GM19438 (cell line): Measurements from ENCODE around the gene COPRS.
"Not testable (repeated sequence)": the region's sequence is repeated elsewhere in the genome, so short reads cannot be mapped to it uniquely, and the experiment has no call there.

Experiments
- ATAC-seq: cut with Tn5 transposase; IDR thresholded peaks from one replicate; pipeline ENCODE4 v1.9.1; 2021; ENCODE audit warnings: low read depth; ENCODE audit not compliant: unreplicated experiment

COPRS gene

DNA sequence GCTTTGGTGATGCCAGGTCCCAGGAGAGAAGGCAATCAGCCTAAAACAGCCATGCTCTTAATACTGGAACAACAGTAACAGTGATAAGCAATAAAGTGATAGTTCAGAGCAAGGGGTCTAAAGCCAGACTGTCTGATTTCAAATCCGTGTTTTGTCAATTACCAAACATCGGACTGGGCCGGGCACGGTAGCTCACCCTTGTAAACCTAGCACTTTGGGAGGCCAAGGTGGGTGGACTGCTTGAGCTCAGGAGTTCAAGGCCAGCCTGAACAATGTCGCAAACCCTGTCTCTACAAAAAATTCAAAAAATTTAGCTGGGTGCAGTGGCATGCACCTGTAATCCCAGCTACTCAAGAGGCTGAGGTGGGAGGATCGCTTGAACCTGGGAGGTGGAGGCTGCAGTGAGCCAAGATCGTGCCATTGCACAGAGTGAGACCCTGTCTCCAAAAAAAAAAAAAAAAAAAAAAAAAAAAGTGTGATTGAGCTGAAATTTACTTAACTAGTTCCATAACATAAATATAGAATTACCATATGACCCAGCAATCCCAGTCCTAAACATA is 5.1 kb downstream of the COPRS start:
- ATAC-seq = no peak

DNA sequence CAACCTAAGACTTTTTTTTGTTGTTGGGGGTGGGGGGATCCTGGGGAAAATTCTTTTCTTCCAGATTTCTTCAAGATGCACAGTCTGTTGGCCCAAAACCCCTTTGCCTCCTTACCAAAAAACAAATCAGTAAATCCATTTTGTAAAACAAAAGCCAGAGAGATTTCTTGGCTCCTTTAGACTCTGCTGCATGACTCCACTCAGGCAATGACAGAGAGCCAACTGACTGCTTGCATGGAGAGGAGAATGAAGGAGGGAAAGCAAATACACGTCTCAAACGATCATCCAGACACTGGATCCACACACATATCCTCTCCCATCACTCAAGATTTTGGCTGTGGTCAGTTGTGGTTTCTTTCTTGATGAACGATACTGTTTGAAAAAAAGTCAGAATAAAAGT is 13.8 kb downstream of the COPRS start:
- ATAC-seq = no peak

- no peak for ATAC-seq
Observed at GRCh38 chr17:31843070-31843745, 15.8 kb downstream of the COPRS start.

DNA sequence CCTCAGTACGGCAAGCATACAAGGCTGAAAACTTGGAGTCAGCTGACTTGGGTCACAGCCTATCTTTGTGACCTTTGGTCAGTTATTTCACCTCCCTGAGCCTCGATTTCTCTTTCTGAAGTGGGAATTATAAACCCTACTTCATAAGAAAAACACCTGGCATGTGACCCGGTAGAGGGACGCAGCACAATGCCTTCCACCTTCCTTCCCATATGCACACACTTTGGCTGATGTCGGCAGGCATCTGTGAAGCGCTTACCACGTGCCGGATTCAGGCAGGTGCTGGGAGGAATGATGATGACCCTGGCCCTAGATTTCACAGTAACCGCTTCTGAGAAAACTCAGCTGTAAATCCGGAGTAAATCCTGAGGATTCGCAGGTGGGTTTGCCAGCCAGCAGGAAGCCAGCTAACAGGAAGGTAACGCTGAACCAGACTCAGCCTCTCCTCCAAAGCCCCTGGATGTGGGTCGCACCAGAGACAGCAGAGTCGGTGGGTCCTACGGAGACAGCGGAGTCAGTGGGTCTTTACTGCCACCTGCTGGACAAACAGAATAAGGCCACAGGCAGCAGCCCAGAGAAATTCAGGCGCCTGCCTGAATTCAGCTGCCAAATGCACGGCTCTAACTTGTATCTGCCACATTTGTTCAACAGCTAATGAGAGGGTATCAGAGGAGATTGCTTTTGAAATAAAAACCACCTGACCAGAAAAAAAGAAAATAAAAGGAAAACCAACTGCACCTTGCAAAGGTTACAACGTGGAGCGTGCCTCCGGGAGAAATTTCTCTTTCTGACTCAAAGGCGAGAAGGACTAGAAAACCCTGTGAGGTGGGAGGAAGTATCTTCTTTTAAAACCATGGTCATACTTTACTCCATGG is 16.6 kb downstream of the COPRS start:
- ATAC-seq = no peak

GRCh38 chr17:31841850-31842194 is 17.2 kb downstream of the COPRS start:
- no peak for ATAC-seq

DNA sequence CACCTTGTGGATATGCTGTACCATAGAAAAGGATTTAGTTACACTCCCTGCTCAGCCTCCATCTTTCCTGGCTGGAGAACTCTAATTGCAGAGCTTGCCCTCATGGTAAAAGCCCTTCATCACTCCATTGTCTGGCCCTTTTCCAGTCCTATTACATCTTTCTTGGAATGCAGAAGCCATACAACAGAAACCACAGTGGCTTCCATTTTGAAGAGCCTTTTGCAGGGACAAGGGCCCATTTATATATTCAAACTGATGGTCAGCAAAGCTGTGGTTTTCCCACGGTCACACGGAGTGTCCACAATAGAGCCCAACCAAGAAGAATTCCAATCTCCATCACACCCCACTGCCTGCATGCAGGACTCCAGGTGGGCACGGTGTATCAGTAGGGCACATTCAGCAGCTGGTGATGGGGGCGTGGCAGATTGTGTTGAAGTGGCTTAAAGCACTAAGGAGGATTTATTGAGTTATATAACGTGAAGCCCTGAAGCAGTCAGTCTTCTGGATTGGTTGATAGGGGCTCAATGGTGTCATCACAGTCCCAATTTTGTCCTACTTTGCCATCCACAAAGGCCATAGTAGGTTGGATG is 20.3 kb downstream of the COPRS start:
- ATAC-seq = no peak

GRCh38 chr17:31835984-31836383 is 23.1 kb downstream of the COPRS start:
- ATAC-seq = no peak

DNA sequence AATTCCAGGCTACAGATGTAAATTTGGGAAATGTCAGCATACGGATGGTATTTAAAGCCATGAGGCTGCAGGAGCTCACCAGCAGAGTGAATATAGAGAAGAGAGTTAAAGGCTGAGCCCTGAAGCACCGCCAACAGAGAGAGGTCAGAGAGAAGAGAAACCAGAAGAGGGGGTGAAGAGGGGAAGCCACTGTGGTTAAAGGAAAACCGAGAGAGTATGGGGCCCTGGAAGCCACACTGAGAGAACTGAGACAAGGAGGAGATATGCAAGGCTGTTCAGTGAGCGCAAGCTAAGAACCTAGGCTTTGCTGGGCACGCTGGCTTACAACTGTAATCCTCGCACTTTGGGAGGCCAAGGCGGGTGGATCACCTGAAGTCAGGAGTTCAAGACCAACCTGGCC is 24.6 kb downstream of the COPRS start:
- ATAC-seq = no peak

DNA sequence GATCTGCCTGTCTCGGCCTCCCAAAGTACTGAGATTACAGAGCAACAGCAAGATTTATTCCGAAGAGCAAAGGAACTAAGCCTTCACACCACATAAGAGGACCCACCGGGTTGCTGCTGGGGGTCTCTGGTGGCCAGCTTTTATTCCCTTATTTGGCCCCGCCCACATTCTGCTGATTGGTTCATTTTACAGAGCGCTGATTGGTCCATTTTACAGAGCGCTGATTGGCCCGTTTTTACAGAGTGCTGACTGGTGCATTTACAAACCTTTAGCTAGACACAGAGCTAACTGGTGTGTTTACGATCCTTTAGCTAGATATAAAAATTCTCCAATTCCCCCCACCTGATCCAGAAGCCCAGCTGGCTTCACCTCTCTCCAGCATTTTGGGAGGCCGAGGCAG is 26.3 kb downstream of the COPRS start:
- no peak for ATAC-seq

GRCh38 chr17:31830971-31831858 is 27.8 kb downstream of the COPRS start:
- ATAC-seq = no peak

- no peak for ATAC-seq
Observed at GRCh38 chr17:31829649-31830048, 29.4 kb downstream of the COPRS start.

- not testable (repeated sequence) for ATAC-seq
Observed at GRCh38 chr17:31828955-31829354, 30.1 kb downstream of the COPRS start.

DNA sequence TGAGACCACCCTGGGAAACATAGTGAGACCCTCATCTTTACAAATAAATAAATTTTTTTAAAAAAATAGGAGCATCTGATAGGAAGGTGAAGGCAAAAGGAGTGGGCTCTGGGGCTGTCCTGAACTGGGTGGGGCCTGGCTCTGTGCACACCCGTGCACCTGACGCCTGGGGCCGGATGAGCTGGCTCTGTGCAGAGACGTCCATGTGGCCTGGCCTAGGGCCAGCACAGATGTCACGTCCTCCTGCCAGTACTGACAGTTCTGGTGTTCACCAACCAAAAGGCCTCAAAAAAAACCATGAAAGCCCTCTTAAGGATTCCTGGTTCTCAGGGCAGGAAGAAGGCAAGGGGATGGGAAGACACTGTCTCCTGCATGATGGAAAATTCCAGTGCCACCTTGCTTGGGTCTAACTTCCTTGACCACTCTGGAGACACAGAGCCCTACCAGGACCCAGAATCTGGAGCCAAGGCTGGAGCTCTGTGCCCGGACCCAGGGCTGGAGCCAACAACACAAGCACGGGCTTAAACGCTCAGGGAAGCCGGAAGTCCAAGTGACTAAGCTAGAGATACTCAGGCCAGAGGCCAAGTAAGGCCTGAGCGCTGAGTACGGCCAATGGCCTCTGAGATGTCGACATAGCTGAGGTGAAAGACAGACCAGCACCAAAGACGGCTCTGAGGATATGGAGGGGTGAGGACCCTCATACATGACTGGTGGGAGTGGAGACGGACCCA is 32.9 kb downstream of the COPRS start:
- ATAC-seq = no peak

- ATAC-seq = no peak
Observed at GRCh38 chr17:31824766-31825360, 34.2 kb downstream of the COPRS start.

GRCh38 chr17:31823014-31823413 is 36.0 kb downstream of the COPRS start:
- no peak for ATAC-seq

- no peak for ATAC-seq
Observed at GRCh38 chr17:31820691-31821435, 38.2 kb downstream of the COPRS start.

GRCh38 chr17:31819578-31819977 is 39.5 kb downstream of the COPRS start:
- ATAC-seq = no peak

DNA sequence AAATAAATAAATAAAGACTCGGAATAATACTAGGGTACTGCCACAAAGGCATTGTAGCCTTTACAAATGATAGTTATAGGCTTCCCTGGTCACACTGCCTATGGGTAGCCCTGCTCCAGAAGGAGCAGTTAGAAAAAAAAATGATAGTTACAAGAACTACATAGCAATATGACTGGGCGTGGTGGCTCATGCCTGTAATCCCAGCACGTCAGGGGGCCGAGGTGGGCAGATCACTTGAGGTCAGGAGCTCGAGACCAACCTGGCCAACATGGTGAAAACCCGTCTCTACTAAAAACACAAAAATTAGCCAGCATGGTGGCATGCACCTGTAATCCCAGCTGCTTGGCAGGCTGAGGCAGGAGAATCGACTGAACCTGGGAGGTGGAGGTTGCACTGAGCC is 40.2 kb downstream of the COPRS start:
- not testable (repeated sequence) for ATAC-seq
